Measurements from ENCODE around the gene CLCF1. TPM values are rescaled to one million over a fixed set of nuclear protein-coding genes. Genes with fewer than 3 reads are reported as not detected.
"Not testable (repeated sequence)": the region's sequence is repeated elsewhere in the genome, so short reads cannot be mapped to it uniquely, and the experiment has no call there.

Gene CLCF1
- total RNA-seq, 3 donors from 2014 or later, result 3.2 to 11.1 (median 10.2) TPM

DNA sequence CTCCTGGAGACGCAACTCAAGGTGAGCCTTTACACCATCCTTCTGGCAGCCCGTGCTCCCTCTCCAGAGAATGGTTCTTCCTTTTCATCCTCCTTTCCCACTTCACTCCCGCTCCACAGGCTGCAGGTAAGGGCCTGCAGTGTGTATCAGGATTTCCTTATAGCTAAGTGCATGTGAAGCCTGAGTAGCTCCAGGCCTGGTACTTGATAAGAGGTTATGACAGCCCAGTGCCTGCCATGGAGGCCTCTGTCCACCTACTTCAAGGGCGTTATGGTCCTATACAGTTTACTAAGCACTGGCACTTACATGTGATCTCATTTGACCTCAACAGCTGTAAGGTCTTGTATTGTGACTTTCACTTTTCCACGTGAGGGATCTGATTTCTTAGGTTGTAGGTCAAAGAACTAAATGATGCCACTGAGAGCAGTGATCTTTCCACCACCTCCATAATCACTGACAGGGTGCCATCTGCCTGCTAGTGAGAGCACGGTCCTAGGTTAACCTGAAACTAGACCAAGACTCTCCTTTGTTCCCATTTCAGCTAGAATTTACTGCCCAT is 52.0 kb downstream of the CLCF1 start:
- no peaks in the 10 kb centered on the region for H3K9me3 ChIP-seq
- no peak for DNase-seq (ENCODE audit: low spot score in 2 of 2)
- peaks cover 0 to 6% of the 10 kb centered on the region in 2 donors for H3K4me1 ChIP-seq
- no peaks in the 10 kb centered on the region for H3K27me3 ChIP-seq
- intact Hi-C loops (cut with DNase I; ENCODE audit: low total_unique reads), result loop anchor here (2.0 kb wide), 1 partner anchor 65 kb away; no protein-coding TSS in a partner anchor
- no peak overlapping the region for H3K4me3 ChIP-seq
- no peak for TF ChIP-seq POLR2A (IDR thresholded peaks at IDR 0.05)
- TF ChIP-seq, protein P1, sequence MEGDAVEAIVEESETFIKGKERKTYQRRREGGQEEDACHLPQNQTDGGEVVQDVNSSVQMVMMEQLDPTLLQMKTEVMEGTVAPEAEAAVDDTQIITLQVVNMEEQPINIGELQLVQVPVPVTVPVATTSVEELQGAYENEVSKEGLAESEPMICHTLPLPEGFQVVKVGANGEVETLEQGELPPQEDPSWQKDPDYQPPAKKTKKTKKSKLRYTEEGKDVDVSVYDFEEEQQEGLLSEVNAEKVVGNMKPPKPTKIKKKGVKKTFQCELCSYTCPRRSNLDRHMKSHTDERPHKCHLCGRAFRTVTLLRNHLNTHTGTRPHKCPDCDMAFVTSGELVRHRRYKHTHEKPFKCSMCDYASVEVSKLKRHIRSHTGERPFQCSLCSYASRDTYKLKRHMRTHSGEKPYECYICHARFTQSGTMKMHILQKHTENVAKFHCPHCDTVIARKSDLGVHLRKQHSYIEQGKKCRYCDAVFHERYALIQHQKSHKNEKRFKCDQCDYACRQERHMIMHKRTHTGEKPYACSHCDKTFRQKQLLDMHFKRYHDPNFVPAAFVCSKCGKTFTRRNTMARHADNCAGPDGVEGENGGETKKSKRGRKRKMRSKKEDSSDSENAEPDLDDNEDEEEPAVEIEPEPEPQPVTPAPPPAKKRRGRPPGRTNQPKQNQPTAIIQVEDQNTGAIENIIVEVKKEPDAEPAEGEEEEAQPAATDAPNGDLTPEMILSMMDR (IDR thresholded peaks at IDR 0.05), result no peak
- no peak for TF ChIP-seq POLR2AphosphoS5 (IDR thresholded peaks at IDR 0.05)
- no peak overlapping the region for H3K27ac ChIP-seq
- H3K36me3 ChIP-seq, result no peaks in the 10 kb centered on the region

DNA sequence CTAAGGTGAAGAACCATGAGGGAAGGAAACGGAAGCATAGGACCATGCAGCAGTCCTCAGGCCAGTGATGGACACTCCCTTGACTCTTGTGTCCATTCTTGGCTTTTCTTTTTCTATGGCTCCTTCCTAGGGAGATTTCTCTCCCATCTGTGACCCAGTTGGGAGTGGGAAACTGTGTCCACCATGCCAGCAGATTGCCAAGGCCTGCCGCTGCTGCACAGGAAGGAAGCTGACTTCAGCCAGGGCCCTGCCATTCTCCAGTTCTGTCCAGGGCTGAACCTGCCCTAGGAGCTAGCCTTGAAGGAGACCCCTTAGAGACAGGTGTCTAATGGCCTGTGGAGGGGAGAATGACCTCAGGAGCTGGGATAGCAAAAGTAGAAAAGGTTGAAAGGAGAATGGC is 52.7 kb downstream of the CLCF1 start:
- no peak overlapping the region for H3K4me3 ChIP-seq
- H3K36me3 ChIP-seq, result no peaks in the 10 kb centered on the region
- TF ChIP-seq POLR2AphosphoS5 (IDR thresholded peaks at IDR 0.05) (no peak), POLR2A (IDR thresholded peaks at IDR 0.05) (no peak)
- H3K27ac ChIP-seq, result no peak overlapping the region
- H3K4me1 ChIP-seq, result peaks cover 0 to 6% of the 10 kb centered on the region in 2 donors
- intact Hi-C loops (cut with DNase I; ENCODE audit: low total_unique reads), result loop anchor here (2.0 kb wide), 1 partner anchor 64 kb away; no protein-coding TSS in a partner anchor
- H3K27me3 ChIP-seq, result no peaks in the 10 kb centered on the region
- no peaks in the 10 kb centered on the region for H3K9me3 ChIP-seq
- no peak for DNase-seq (ENCODE audit: low spot score in 2 of 2)

DNA sequence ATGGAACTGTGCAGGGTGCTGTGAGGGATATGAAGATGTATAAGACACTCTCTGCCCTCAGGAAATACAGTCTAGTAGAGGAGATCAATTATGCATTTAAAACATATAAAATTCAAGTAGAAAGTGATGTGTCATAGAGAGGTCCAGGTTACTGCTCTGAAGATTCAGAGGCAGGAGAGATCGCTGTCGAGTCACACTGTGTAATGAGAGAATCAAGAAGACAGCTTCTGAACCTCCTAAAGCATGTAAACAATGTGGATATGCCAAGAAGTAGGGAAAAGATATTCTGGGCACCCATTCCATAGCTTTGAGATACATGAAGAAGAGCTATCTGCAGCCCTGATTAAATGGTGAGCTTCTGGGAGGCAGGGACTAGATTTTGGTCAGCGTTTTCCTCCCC is 53.4 kb downstream of the CLCF1 start:
- H3K36me3 ChIP-seq, result no peaks in the 10 kb centered on the region
- H3K9me3 ChIP-seq, result no peaks in the 10 kb centered on the region
- no peak overlapping the region for H3K4me3 ChIP-seq
- H3K27ac ChIP-seq, result no peak overlapping the region
- intact Hi-C loops (cut with DNase I; ENCODE audit: low total_unique reads), result loop anchor here (2.0 kb wide), 1 partner anchor 63 kb away; no protein-coding TSS in a partner anchor
- no peaks in the 10 kb centered on the region for H3K27me3 ChIP-seq
- no peak for DNase-seq (ENCODE audit: low spot score in 2 of 2)
- H3K4me1 ChIP-seq, result peaks cover 0 to 6% of the 10 kb centered on the region in 2 donors
- TF ChIP-seq POLR2AphosphoS5 (IDR thresholded peaks at IDR 0.05) (no peak), POLR2A (IDR thresholded peaks at IDR 0.05) (no peak)
- TF ChIP-seq, protein P1 (IDR thresholded peaks at IDR 0.05), result no peak

DNA sequence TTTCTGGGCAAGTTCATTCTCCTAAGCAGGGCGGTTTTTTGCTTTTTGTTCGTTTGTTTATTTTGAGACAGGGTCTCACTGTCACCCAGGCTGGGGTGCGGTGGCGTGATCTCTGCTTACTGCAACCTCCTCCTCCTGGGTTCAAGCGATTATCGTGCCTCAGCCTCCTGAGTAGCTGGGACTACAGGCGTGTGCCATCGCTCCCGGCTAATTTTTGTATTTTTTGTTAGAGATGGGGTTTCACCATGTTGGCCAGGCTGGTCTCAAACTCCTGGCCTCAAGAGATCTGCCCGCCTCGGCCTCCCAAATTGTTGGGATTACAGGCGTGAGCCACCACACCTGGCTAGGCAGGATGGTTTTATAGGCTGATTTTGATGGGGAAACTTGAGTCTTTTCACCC is 54.5 kb downstream of the CLCF1 start:
- not testable (repeated sequence) for H3K36me3 ChIP-seq; H3K27ac ChIP-seq; H3K27me3 ChIP-seq; DNase-seq (ENCODE audit: low spot score in 2 of 2); H3K4me1 ChIP-seq; H3K9me3 ChIP-seq
- intact Hi-C loops (cut with DNase I; ENCODE audit: low total_unique reads), result loop anchor here (10.0 kb wide), 1 partner anchor 1154 kb away; no protein-coding TSS in a partner anchor
- peak overlapping the region in 2 of 3 donors; percentile 74 to 97 for H3K4me3 ChIP-seq

DNA sequence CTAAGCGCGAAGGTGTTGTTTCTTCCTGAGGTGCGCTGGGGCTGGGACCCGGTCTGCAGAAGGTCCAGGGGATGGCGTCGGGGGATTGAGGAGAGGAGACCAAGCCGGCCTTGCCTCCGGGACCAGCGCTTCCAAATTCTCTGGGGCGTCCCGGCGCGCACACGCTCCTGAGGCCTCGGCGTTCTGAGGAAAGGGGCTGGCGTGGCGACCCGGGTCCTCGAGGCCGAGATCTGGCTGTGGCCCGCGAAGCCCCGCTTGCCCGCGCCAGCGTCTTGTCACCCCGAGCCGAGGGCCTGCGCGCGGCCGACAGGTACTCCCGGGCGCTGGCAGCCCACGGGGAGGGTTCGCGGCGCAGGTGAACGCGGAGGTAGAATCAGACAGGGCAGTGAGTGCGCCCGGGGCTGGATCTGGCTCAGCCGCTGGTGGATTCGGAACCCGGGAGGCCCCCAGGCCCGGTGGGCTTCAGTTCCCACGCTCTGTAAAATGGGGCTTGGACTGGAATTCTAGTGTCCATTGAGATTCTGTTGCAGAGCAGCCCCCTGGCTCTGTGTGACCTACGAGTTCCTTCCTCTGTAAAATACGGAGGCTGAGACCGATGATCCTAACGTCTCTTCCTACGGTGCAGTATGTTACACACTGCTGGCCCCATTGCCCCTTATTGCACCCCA is 55.4 kb downstream of the CLCF1 start:
- TF ChIP-seq POLR2A (IDR thresholded peaks at IDR 0.05) (no peak), POLR2AphosphoS5 (IDR thresholded peaks at IDR 0.05) (peak in 2 of 3 donors; percentile 6 to 25)
- TF ChIP-seq, protein P1 (IDR thresholded peaks at IDR 0.05), result no peak
- Histone ChIP-seq H3K36me3 (no peaks in the 10 kb centered on the region), H3K27ac (peak overlapping the region; percentile 94), H3K4me1 (peaks cover 4 to 17% of the 10 kb centered on the region in 2 donors), H3K27me3 (no peaks in the 10 kb centered on the region), H3K9me3 (no peaks in the 10 kb centered on the region), H3K4me3 (peak overlapping the region; percentile 56 to 97 (median 74))
- intact Hi-C loops (cut with DNase I; ENCODE audit: low total_unique reads), result loop anchor here (10.0 kb wide), 1 partner anchor 1153 kb away; no protein-coding TSS in a partner anchor
- no peak for DNase-seq (ENCODE audit: low spot score in 2 of 2)
